ENCODE data around the gene ARF3. TPM values are rescaled to one million over a fixed set of nuclear protein-coding genes. Genes with fewer than 3 reads are reported as not detected.

ARF3 gene
- total and polyA plus RNA-seq, 2 of the 13 experiments (the other 11 are each of a cell fraction or from before 2014, with no cell fraction given): 53.8 to 57.9 TPM

DNA sequence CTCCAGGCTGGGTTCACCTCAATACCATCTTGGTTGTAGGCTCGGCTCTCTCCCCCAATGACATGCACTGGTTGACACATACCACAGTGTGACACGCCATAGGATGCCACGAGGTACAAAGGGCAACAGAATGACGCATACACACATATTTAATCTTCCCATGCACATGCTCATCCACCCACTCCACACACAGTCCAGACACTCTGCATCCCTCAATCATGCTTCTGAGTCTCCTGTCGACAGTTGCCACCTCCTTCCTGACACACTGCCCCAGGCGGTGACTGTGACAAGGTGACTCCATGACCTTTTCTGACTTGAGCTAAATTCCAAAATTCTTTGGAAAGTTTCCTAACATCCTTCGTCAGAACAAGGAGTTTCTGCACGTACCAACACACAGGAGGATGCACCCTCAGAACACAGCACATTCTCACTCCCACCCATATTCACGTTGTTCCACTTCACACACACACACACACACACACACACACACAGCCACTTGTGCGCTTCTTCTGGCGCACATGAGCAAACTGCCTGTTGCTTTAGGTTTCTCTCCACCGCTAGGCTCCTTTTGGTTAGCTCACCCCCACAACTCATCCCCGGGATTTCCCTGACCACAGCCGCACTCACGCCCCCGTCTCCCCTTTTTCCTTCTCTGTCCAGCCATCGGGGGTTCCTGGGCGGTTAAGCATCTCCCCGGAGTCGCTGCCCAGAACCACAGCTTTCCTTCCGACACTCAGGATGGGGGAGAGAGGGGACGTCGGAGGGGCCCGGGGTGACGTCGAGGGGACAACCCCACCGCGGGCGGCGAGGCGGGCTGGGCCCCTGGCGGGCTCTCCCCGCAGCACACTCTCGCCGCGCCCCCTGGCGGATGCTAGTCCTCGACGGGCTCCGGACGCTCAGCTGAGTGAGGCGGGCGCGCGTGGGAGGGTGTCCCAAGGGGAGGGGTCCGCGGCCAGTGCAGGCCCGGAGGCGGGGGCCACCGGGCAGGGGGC is 20.3 kb upstream of the ARF3 start (continued):
- TF ChIP-seq BHLHE40 (IDR thresholded peaks at IDR 0.05; ENCODE audit: low read length) (peak; percentile 54), RXRA (CRISPR knock-in tag; IDR thresholded peaks at IDR 0.05) (no peak), ZNF772 (CRISPR knock-in tag; IDR thresholded peaks at IDR 0.05) (no peak), FOSL2 (CRISPR knock-in tag; IDR thresholded peaks at IDR 0.05) (peak; percentile 81), XRCC5 (optimal IDR thresholded peaks at IDR 0.05; ENCODE audit: low read length) (peak; percentile 21), SMARCE1 (IDR thresholded peaks at IDR 0.05; ENCODE audit: borderline replicate concordance) (no peak), E2F2 (CRISPR knock-in tag; IDR thresholded peaks at IDR 0.05; ENCODE audit: borderline replicate concordance) (no peak), ZNF766 (CRISPR knock-in tag; IDR thresholded peaks at IDR 0.05; ENCODE audit: borderline replicate concordance) (no peak), PRMT3 (CRISPR knock-in tag; IDR thresholded peaks at IDR 0.05; ENCODE audit: borderline replicate concordance, low read depth) (no peak), HINFP (CRISPR knock-in tag; IDR thresholded peaks at IDR 0.05; ENCODE audit: low read depth) (0 out of 2 replicates have a peak, but pooled peaks have one; percentile 40), ZNF720 (CRISPR knock-in tag; IDR thresholded peaks at IDR 0.05) (no peak), KDM5B (CRISPR knock-in tag; IDR thresholded peaks at IDR 0.05; ENCODE audit: borderline replicate concordance) (no peak), ZNF256 (CRISPR knock-in tag; conservative IDR thresholded peaks at IDR 0.05) (no peak), ZFP91 (CRISPR knock-in tag; IDR thresholded peaks at IDR 0.05; ENCODE audit: borderline replicate concordance) (no peak), PATZ1 (CRISPR knock-in tag; IDR thresholded peaks at IDR 0.05) (peak; percentile 64), CBX5 (CRISPR knock-in tag; IDR thresholded peaks at IDR 0.05; ENCODE audit: borderline replicate concordance) (no peak)
- TF ChIP-seq, protein P1, sequence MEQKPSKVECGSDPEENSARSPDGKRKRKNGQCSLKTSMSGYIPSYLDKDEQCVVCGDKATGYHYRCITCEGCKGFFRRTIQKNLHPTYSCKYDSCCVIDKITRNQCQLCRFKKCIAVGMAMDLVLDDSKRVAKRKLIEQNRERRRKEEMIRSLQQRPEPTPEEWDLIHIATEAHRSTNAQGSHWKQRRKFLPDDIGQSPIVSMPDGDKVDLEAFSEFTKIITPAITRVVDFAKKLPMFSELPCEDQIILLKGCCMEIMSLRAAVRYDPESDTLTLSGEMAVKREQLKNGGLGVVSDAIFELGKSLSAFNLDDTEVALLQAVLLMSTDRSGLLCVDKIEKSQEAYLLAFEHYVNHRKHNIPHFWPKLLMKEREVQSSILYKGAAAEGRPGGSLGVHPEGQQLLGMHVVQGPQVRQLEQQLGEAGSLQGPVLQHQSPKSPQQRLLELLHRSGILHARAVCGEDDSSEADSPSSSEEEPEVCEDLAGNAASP (CRISPR knock-in tag; IDR thresholded peaks at IDR 0.05; ENCODE audit: borderline replicate concordance): no peak
- TF ChIP-seq, protein P2, sequence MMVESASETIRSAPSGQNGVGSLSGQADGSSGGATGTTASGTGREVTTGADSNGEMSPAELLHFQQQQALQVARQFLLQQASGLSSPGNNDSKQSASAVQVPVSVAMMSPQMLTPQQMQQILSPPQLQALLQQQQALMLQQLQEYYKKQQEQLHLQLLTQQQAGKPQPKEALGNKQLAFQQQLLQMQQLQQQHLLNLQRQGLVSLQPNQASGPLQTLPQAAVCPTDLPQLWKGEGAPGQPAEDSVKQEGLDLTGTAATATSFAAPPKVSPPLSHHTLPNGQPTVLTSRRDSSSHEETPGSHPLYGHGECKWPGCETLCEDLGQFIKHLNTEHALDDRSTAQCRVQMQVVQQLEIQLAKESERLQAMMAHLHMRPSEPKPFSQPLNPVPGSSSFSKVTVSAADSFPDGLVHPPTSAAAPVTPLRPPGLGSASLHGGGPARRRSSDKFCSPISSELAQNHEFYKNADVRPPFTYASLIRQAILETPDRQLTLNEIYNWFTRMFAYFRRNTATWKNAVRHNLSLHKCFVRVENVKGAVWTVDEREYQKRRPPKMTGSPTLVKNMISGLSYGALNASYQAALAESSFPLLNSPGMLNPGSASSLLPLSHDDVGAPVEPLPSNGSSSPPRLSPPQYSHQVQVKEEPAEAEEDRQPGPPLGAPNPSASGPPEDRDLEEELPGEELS (CRISPR knock-in tag; IDR thresholded peaks at IDR 0.05): no peak

Data from HepG2 (cell line).